ENCODE measurements around the gene MTFMT. TPM values are rescaled to one million over a fixed set of nuclear protein-coding genes. Genes with fewer than 3 reads are reported as not detected.

Gene MTFMT
- total and polyA plus RNA-seq, 12 donors: 5.2 to 42.8 (median 16.5) TPM

DNA sequence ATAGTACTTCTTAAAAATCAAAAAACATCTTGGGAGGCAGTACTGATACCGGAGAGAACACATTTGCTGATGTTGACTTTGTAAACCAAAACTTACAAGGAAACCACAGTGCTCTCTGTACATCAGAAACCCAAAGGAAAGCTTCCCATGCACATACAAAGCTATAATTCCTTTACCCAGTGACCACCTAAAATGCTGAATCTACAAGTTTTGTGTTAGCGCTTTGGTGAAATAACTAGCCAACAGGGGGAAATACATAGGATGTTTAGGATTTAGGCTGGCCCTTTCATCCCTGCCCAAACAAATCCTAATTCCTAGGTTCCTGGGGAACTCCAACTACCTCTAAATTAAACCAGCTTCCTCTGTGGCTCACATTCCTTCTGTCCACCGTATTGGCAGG is 24.4 kb downstream of the MTFMT start:
- H3K9me3 ChIP-seq (replicated peaks in 1 of 3): no peaks in the 10 kb centered on the region
- peaks cover 0 to 4% of the 10 kb centered on the region in 2 donors for H3K36me3 ChIP-seq (replicated peaks in 1 of 2)
- intact Hi-C loops (cut with DNase I): no loop called here
- H3K4me3 ChIP-seq: no peak overlapping the region
- H3K27ac ChIP-seq: no peak overlapping the region
- H3K27me3 ChIP-seq: no peaks in the 10 kb centered on the region
- TF ChIP-seq, protein P1, sequence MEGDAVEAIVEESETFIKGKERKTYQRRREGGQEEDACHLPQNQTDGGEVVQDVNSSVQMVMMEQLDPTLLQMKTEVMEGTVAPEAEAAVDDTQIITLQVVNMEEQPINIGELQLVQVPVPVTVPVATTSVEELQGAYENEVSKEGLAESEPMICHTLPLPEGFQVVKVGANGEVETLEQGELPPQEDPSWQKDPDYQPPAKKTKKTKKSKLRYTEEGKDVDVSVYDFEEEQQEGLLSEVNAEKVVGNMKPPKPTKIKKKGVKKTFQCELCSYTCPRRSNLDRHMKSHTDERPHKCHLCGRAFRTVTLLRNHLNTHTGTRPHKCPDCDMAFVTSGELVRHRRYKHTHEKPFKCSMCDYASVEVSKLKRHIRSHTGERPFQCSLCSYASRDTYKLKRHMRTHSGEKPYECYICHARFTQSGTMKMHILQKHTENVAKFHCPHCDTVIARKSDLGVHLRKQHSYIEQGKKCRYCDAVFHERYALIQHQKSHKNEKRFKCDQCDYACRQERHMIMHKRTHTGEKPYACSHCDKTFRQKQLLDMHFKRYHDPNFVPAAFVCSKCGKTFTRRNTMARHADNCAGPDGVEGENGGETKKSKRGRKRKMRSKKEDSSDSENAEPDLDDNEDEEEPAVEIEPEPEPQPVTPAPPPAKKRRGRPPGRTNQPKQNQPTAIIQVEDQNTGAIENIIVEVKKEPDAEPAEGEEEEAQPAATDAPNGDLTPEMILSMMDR (IDR thresholded peaks at IDR 0.05): no peak
- no peak for TF ChIP-seq POLR2A (IDR thresholded peaks at IDR 0.05)
- 84 to 92% (median 86%) methylated on average over 3 of the region's 3 CpGs for WGBS, 4 donors
- H3K4me1 ChIP-seq (replicated peaks in 1 of 2): no peaks in the 10 kb centered on the region
- no peak for DNase-seq

DNA sequence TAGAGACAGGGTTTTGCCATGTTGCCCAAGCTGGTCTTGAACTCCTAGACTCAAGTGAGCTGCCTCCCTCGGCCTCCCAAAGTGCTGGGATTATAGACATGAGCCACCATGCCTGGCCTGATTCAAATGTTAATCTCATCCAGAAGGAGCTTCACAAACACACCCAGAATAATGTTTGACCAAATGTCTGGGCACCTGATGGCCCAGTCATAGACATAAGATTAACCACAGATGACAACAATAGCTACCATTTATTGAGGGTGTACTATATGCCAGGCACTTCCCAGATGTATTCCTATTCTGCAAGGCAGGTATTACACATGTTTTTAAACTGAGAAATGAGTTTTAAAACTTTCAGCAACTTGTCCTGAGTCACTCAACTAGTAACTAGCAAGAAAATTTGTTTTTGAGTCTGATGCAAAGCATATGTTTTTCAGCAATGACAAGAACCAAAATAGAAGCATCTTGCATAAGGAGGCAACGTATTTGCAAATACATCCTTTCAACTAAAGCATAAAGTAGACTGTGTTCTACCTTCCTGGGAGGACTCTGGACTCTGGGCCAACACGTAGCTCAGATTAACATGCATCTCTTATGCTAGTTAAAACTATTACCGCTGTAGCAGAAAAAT is 31.6 kb downstream of the MTFMT start:
- no peaks in the 10 kb centered on the region for H3K36me3 ChIP-seq (replicated peaks in 1 of 2)
- no peaks in the 10 kb centered on the region for H3K4me1 ChIP-seq (replicated peaks in 1 of 2)
- H3K27me3 ChIP-seq: no peaks in the 10 kb centered on the region
- TF ChIP-seq POLR2A (IDR thresholded peaks at IDR 0.05): no peak
- TF ChIP-seq, protein P1 (IDR thresholded peaks at IDR 0.05): no peak
- H3K27ac ChIP-seq: no peak overlapping the region
- intact Hi-C loops (cut with DNase I): no loop called here
- H3K4me3 ChIP-seq: no peak overlapping the region
- DNase-seq: no peak
- 85 to 98% (median 93%) methylated on average over 4 of the region's 4 CpGs for WGBS, 4 donors
- no peaks in the 10 kb centered on the region for H3K9me3 ChIP-seq (replicated peaks in 1 of 3)

DNA sequence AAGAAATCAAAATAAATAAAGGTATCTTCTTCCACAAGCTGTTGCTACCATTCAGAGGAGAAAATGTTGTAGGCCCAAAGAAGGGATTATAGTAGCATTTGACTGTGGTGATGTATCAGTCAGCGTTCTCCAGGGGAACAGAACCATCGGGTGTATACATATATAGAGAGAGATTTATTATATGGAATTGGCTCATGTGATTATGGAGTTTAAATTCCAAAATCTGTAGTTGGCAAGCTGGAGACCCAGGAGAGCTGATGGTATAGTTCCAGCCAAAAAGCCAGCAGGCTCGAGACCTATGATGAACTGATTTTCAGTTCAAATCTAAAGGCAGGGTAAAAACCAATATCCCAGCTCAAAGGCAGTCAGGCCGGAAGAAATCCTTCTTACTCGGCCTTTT is 32.4 kb downstream of the MTFMT start:
- H3K27ac ChIP-seq: no peak overlapping the region
- no peak overlapping the region for H3K4me3 ChIP-seq
- TF ChIP-seq, protein P1 (IDR thresholded peaks at IDR 0.05): no peak
- no peak for TF ChIP-seq POLR2A (IDR thresholded peaks at IDR 0.05)
- no peak for DNase-seq
- WGBS, 4 donors: 72 to 84% (median 82%) methylated on average over 5 of the region's 5 CpGs
- no peaks in the 10 kb centered on the region for H3K27me3 ChIP-seq
- no peaks in the 10 kb centered on the region for H3K9me3 ChIP-seq (replicated peaks in 1 of 3)
- H3K36me3 ChIP-seq (replicated peaks in 1 of 2): no peaks in the 10 kb centered on the region
- intact Hi-C loops (cut with DNase I): no loop called here
- H3K4me1 ChIP-seq (replicated peaks in 1 of 2): no peaks in the 10 kb centered on the region

DNA sequence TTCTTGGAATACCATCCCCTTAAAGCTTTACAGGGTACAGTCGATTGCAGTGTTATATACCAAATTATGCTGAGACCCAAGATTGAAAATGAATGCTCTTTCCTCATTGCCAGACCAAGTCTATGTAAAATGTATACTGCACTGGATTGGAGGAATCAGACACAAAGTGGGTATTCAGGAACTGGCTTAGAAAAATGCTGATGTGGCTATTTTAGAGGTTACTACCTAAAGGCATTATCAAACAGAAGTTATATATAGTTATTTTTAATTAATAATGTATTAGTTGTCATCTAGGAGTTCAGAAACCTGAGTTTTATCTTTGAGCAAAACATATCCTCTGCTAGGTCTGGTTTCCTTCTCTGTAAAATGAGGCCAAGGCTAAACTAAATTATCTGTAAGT is 36.1 kb downstream of the MTFMT start:
- intact Hi-C loops (cut with DNase I): no loop called here
- 42 to 54% (median 50%) methylated on average over 1 of the region's 1 CpG for WGBS, 4 donors
- TF ChIP-seq POLR2A (IDR thresholded peaks at IDR 0.05): no peak
- TF ChIP-seq, protein P1 (IDR thresholded peaks at IDR 0.05): no peak

More for the DNA sequence above, 36.1 kb downstream of the MTFMT start:
- no peaks in the 10 kb centered on the region for H3K36me3 ChIP-seq (replicated peaks in 1 of 2)
- no peaks in the 10 kb centered on the region for H3K9me3 ChIP-seq (replicated peaks in 1 of 3)
- no peak overlapping the region for H3K4me3 ChIP-seq
- no peak overlapping the region for H3K27ac ChIP-seq
- no peaks in the 10 kb centered on the region for H3K27me3 ChIP-seq
- H3K4me1 ChIP-seq (replicated peaks in 1 of 2): peaks cover 3 to 9% of the 10 kb centered on the region in 2 donors
- DNase-seq: no peak

All from adrenal gland (tissue), 12 donors.